ENCODE measurements around the gene BNC2. TPM values are rescaled to one million over a fixed set of nuclear protein-coding genes. Genes with fewer than 3 reads are reported as not detected.

BNC2 gene
- total and polyA plus RNA-seq, 2 of the 13 experiments (the other 11 are each of a cell fraction or from before 2014, with no cell fraction given), result not detected

GRCh38 chr9:16719921-16720320, 150.5 kb downstream of the BNC2 start:
- no peak for ATAC-seq
- no TSS peak for BruUV-seq (replicated peaks)
- TF ChIP-seq SP5 (CRISPR knock-in tag; IDR thresholded peaks at IDR 0.05; ENCODE audit: borderline replicate concordance, low read depth), result no peak

DNA sequence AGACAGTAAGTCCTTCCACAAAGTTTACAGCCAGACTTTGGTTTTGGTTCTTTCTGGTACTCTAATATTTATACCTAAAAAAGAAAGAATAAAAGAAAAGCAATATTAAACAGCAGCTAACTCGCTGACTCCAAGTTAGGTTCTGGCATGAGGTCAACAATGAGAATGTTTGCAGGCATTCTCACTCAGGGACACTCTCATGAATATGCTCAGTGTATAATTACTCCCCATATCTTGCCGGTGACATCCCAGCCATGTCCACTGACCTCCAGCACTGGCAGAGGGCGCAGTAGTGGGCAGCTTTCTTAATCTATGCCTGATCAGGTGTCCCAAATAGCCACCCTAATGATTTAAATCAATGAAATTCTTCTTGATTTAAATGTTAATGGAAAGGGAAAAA, 151.5 kb downstream of the BNC2 start:
- no peaks in the 10 kb centered on the region for H3K9me3 ChIP-seq (ENCODE audit: low read length)
- H4K20me1 ChIP-seq (ENCODE audit: insufficient read depth, low read length), result no peaks in the 10 kb centered on the region
- ChIA-PET POLR2A (no interaction called here), CTCF (ENCODE audit: low intra/inter-chr PET ratio, low total read pairs) (no interaction called here)
- no peak overlapping the region for H3K27ac ChIP-seq (ENCODE audit: extremely low read length, insufficient read depth, low read length)
- FAIRE-seq (no peak), DNase-seq (ENCODE audit: low spot score) (no peak), ATAC-seq (no peak)
- no peak overlapping the region for H3K4me2 ChIP-seq (ENCODE audit: low read depth, low read length)
- no peaks in the 10 kb centered on the region; a peak in 1 of 5 replicates for H3K27me3 ChIP-seq (ENCODE audit: control insufficient read depth in 1 of 2, insufficient read depth in 2 of 2, low read length in 2 of 2)
- no peaks in the 10 kb centered on the region for H3K4me1 ChIP-seq (ENCODE audit: insufficient read depth, low read length)
- 1% methylated on average over 3 of the region's 3 CpGs for WGBS (ENCODE audit: low lambda C conversion rate)
- intact Hi-C loops (cut with micrococcal nuclease; ENCODE audit: unreplicated experiment), result no loop called here
- BruUV-seq (replicated peaks), result no TSS peak
- no peak overlapping the region for H2AFZ ChIP-seq (ENCODE audit: low read length)
- H3K9ac ChIP-seq (ENCODE audit: insufficient read depth, low read depth, low read length), result no peak overlapping the region
- no peaks in the 10 kb centered on the region for H3K36me3 ChIP-seq (replicated peaks in 1 of 2; ENCODE audit: control insufficient read depth in 1 of 2, insufficient read depth in 2 of 2, low read length in 2 of 2)
- in situ Hi-C loops (cut with HindIII; ENCODE audit: extremely low pct_ligation_motif_present, low pct_unique_long_range_greater_than_20kb), result no loop called here
- no peaks in the 10 kb centered on the region for H3K79me2 ChIP-seq (ENCODE audit: insufficient read depth, low read length)
- no peak overlapping the region for H3K4me3 ChIP-seq (replicated peaks in 1 of 3; ENCODE audit: insufficient read depth in 1 of 3, low read depth in 2 of 3, low read length in 3 of 3)
- no peak for TF ChIP-seq ZMAT3 (CRISPR knock-in tag; conservative IDR thresholded peaks at IDR 0.05)
- no peak for TF ChIP-seq RELA (CRISPR knock-in tag; IDR thresholded peaks at IDR 0.05)
- TF ChIP-seq ZNF34 (CRISPR knock-in tag; IDR thresholded peaks at IDR 0.05; ENCODE audit: borderline replicate concordance), result no peak
- no peak for TF ChIP-seq ZNF354B (CRISPR knock-in tag; IDR thresholded peaks at IDR 0.05)
- TF ChIP-seq ZFY (CRISPR knock-in tag; IDR thresholded peaks at IDR 0.05), result no peak
- TF ChIP-seq HIVEP1 (CRISPR knock-in tag; IDR thresholded peaks at IDR 0.05), result no peak
- TF ChIP-seq ZNF83 (CRISPR knock-in tag; IDR thresholded peaks at IDR 0.05; ENCODE audit: borderline replicate concordance), result no peak
- TF ChIP-seq LCORL (IDR thresholded peaks at IDR 0.05), result no peak
- TF ChIP-seq LCORL (CRISPR knock-in tag; IDR thresholded peaks at IDR 0.05), result no peak
- TF ChIP-seq, protein P1, sequence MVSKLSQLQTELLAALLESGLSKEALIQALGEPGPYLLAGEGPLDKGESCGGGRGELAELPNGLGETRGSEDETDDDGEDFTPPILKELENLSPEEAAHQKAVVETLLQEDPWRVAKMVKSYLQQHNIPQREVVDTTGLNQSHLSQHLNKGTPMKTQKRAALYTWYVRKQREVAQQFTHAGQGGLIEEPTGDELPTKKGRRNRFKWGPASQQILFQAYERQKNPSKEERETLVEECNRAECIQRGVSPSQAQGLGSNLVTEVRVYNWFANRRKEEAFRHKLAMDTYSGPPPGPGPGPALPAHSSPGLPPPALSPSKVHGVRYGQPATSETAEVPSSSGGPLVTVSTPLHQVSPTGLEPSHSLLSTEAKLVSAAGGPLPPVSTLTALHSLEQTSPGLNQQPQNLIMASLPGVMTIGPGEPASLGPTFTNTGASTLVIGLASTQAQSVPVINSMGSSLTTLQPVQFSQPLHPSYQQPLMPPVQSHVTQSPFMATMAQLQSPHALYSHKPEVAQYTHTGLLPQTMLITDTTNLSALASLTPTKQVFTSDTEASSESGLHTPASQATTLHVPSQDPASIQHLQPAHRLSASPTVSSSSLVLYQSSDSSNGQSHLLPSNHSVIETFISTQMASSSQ (IDR thresholded peaks at IDR 0.05; ENCODE audit: low read depth), result no peak
- TF ChIP-seq, protein P1 (CRISPR knock-in tag; IDR thresholded peaks at IDR 0.05; ENCODE audit: borderline replicate concordance), result no peak
- no peak for TF ChIP-seq E2F5 (CRISPR knock-in tag; conservative IDR thresholded peaks at IDR 0.05)
- TF ChIP-seq ARNT (IDR thresholded peaks at IDR 0.05), result no peak
- no peak for TF ChIP-seq ZNF598 (CRISPR knock-in tag; IDR thresholded peaks at IDR 0.05; ENCODE audit: borderline replicate concordance)
- TF ChIP-seq SALL1 (CRISPR knock-in tag; IDR thresholded peaks at IDR 0.05), result no peak
- TF ChIP-seq ATM (IDR thresholded peaks at IDR 0.05; ENCODE audit: borderline replicate concordance), result no peak
- TF ChIP-seq HMGA1 (CRISPR knock-in tag; conservative IDR thresholded peaks at IDR 0.05), result no peak

More at GRCh38 chr9:16719921-16720320, 150.5 kb downstream of the BNC2 start:
- H3K9ac ChIP-seq (ENCODE audit: insufficient read depth, low read depth, low read length), result no peak overlapping the region
- no peak overlapping the region for H3K4me2 ChIP-seq (ENCODE audit: low read depth, low read length)
- WGBS (ENCODE audit: low lambda C conversion rate), result 2% methylated on average over 4 of the region's 4 CpGs
- H3K4me3 ChIP-seq (replicated peaks in 1 of 3; ENCODE audit: insufficient read depth in 1 of 3, low read depth in 2 of 3, low read length in 3 of 3), result no peak overlapping the region
- no peaks in the 10 kb centered on the region for H3K9me3 ChIP-seq (ENCODE audit: low read length)
- no peaks in the 10 kb centered on the region for H3K79me2 ChIP-seq (ENCODE audit: insufficient read depth, low read length)
- DNase-seq (ENCODE audit: low spot score) (no peak), FAIRE-seq (no peak)
- H3K27me3 ChIP-seq (ENCODE audit: control insufficient read depth in 1 of 2, insufficient read depth in 2 of 2, low read length in 2 of 2), result no peaks in the 10 kb centered on the region; a peak in 1 of 5 replicates
- in situ Hi-C loops (cut with HindIII; ENCODE audit: extremely low pct_ligation_motif_present, low pct_unique_long_range_greater_than_20kb), result no loop called here
- H4K20me1 ChIP-seq (ENCODE audit: insufficient read depth, low read length), result no peaks in the 10 kb centered on the region
- ChIA-PET CTCF (ENCODE audit: low intra/inter-chr PET ratio, low total read pairs) (no interaction called here), POLR2A (no interaction called here)
- intact Hi-C loops (cut with micrococcal nuclease; ENCODE audit: unreplicated experiment), result no loop called here
- no peak overlapping the region for H2AFZ ChIP-seq (ENCODE audit: low read length)
- no peak overlapping the region for H3K27ac ChIP-seq (ENCODE audit: extremely low read length, insufficient read depth, low read length)
- no peaks in the 10 kb centered on the region for H3K36me3 ChIP-seq (replicated peaks in 1 of 2; ENCODE audit: control insufficient read depth in 1 of 2, insufficient read depth in 2 of 2, low read length in 2 of 2)
- no peaks in the 10 kb centered on the region for H3K4me1 ChIP-seq (ENCODE audit: insufficient read depth, low read length)
